Esophagus squamous epithelium (tissue), 4 donors: ENCODE data around the gene CATSPERB.

ENCODE experiments used
- CTCF ChIP-seq, 6 experiments: fragments of 450-650 bp in 4 of 6; fragments of 200-600 bp in 2 of 6; sonication (generic) in 2 of 6; IDR thresholded peaks; one replicate each; pipeline ENCODE4 v1.5.1; 2016 to 2019; ENCODE audit warnings: antibody characterized with exemption in 6 of 6, mild to moderate bottlenecking in 4 of 6, moderate library complexity in 4 of 6
- POLR2A ChIP-seq, 4 donors: fragments of 450-650 bp; IDR thresholded peaks; one replicate each; pipeline ENCODE4 v1.6.1; 2017; ENCODE audit warnings: antibody characterized with exemption in 4 of 4, mild to moderate bottlenecking in 4 of 4, moderate library complexity in 3 of 4

- no peak for TF ChIP-seq CTCF (IDR thresholded peaks at IDR 0.05)
- no peak for TF ChIP-seq POLR2A (IDR thresholded peaks at IDR 0.05)
Observed at GRCh38 chr14:91586410-91586809, 145.5 kb downstream of the CATSPERB start.
